Astrocyte of the spinal cord (primary cell): Measurements from ENCODE around the gene ARHGAP5.

Experiments
- DNase-seq: peaks from one replicate; pipeline ENCODE4 v3.0.0; 2011; ENCODE audit warnings: low read depth, low spot score
- H3K4me3 ChIP-seq: 2 replicates; pipeline ENCODE4 v1.5.1; 2011; ENCODE audit warnings: low read depth, mild to moderate bottlenecking, low read length, moderate library complexity
- CTCF ChIP-seq: IDR thresholded peaks from 2 replicates; pipeline ENCODE4 v1.5.1; 2012; ENCODE audit warnings: low read depth, mild to moderate bottlenecking, low read length, inconsistent platforms
- in situ Hi-C: cut with HindIII; loops from 2 replicates; pipeline ENCODE4 v1.10.0; 2017; ENCODE audit warnings: low sequenced_read_pairs

The ARHGAP5 gene

GRCh38 chr14:32100175-32100574 is 23.1 kb downstream of the ARHGAP5 start:
- in situ Hi-C loops, result no loop called here
- DNase-seq, result no peak
- H3K4me3 ChIP-seq, result no peak overlapping the region
- TF ChIP-seq CTCF, result no peak

GRCh38 chr14:32102152-32102787 is 25.2 kb downstream of the ARHGAP5 start:
- TF ChIP-seq CTCF, result no peak
- in situ Hi-C loops, result no loop called here
- no peak overlapping the region for H3K4me3 ChIP-seq
- no peak for DNase-seq

GRCh38 chr14:32102968-32103367 is 25.9 kb downstream of the ARHGAP5 start:
- TF ChIP-seq CTCF, result no peak
- in situ Hi-C loops, result no loop called here
- no peak for DNase-seq

GRCh38 chr14:32104308-32104707 is 27.2 kb downstream of the ARHGAP5 start:
- in situ Hi-C loops, result no loop called here
- TF ChIP-seq CTCF, result no peak
- H3K4me3 ChIP-seq, result no peak overlapping the region
- DNase-seq, result no peak

More at GRCh38 chr14:32102968-32103367, 25.9 kb downstream of the ARHGAP5 start:
- H3K4me3 ChIP-seq, result no peak overlapping the region

- no peak for DNase-seq
- no peak for TF ChIP-seq CTCF
- H3K4me3 ChIP-seq, result no peak overlapping the region
- in situ Hi-C loops, result no loop called here
These were observed 27.7 kb downstream of the ARHGAP5 start for GRCh38 chr14:32104803-32105202.

- H3K4me3 ChIP-seq, result no peak overlapping the region
- peak; percentile 77 for DNase-seq
- TF ChIP-seq CTCF, result no peak
- in situ Hi-C loops, result no loop called here
These were observed 32.8 kb downstream of the ARHGAP5 start for GRCh38 chr14:32109676-32110547.
